SK-N-MC (cell line): Measurements from ENCODE around the gene SLC9A3.

Source experiments
- DNase-seq: peaks from one replicate; pipeline ENCODE4 v3.0.0-alpha.2; 2011; ENCODE audit warnings: low read depth, low spot score
- H3K27ac ChIP-seq: fragments of 200-600 bp; sonication (generic); 2 replicates; pipeline ENCODE4 v1.5.1; 2016; ENCODE audit warnings: mixed run types
- H3K36me3 ChIP-seq: fragments of 200-600 bp; sonication (generic); 2 replicates; pipeline ENCODE4 v1.6.1; 2017; ENCODE audit warnings: antibody characterized with exemption, low read length, mixed read lengths; ENCODE audit not compliant: insufficient read depth
- H3K4me3 ChIP-seq: fragments of 200-600 bp; sonication (generic); 2 replicates; pipeline ENCODE4 v1.5.1; 2016
- H3K9ac ChIP-seq: fragments of 200-600 bp; sonication (generic); 2 replicates; pipeline ENCODE4 v1.8.0; 2017; ENCODE audit warnings: mixed run types, mixed read lengths; ENCODE audit not compliant: insufficient read length
- H3K9me3 ChIP-seq: fragments of 200-600 bp; sonication (generic); 2 replicates; pipeline ENCODE4 v1.6.1; 2017; ENCODE audit warnings: low read depth, mild to moderate bottlenecking, antibody characterized with exemption, low read length, moderate library complexity, mixed read lengths
- EZH2 ChIP-seq: fragments of 200-600 bp; sonication (generic); IDR thresholded peaks from one replicate; pipeline ENCODE4 v1.6.1; 2017; ENCODE audit warnings: antibody characterized with exemption
- FOXP2 ChIP-seq: optimal IDR thresholded peaks from 2 replicates; pipeline ENCODE3; 2011; ENCODE audit warnings: mild to moderate bottlenecking, moderate library complexity; ENCODE audit not compliant: insufficient read depth; ENCODE audit errors: extremely low read length, control extremely low read depth
- POLR2AphosphoS5 ChIP-seq: IDR thresholded peaks from 2 replicates; pipeline ENCODE4 v1.6.1; 2012; ENCODE audit warnings: mild to moderate bottlenecking, low read depth, low read length, borderline replicate concordance

Gene SLC9A3

DNA sequence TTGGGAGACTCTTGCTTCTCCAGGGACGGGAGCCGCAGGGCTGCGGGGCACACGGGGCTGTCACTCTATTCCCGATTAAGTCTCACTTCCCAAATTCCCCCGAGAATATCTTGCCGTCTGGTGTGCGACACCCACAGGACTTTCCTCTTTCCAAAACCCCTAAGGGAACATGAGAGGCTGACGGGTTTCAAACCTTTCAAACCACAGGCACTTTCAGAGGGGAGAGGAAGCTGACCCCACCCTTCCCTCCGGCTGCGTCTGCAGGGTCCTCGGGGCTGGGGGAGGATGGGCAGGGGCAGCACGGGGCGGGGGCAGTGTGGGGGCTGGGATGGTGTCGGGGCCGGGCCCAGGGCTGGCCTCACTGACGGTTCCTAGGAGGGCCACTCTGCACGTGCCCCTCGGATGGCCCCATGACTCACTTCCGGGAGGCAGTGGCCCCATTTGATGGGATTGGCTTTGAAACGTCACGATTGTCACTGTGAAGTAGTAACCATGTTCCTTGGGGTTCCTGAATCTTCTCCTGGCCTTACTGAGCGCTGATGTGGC, 38.2 kb downstream of the SLC9A3 start:
- Histone ChIP-seq H3K27ac (no peak overlapping the region), H3K9me3 (no peaks in the 10 kb centered on the region), H3K9ac (no peak overlapping the region), H3K4me3 (no peak overlapping the region), H3K36me3 (no peaks in the 10 kb centered on the region)
- TF ChIP-seq POLR2AphosphoS5 = no peak
- TF ChIP-seq FOXP2 = no peak
- no peak for TF ChIP-seq EZH2
- DNase-seq = no peak

DNA sequence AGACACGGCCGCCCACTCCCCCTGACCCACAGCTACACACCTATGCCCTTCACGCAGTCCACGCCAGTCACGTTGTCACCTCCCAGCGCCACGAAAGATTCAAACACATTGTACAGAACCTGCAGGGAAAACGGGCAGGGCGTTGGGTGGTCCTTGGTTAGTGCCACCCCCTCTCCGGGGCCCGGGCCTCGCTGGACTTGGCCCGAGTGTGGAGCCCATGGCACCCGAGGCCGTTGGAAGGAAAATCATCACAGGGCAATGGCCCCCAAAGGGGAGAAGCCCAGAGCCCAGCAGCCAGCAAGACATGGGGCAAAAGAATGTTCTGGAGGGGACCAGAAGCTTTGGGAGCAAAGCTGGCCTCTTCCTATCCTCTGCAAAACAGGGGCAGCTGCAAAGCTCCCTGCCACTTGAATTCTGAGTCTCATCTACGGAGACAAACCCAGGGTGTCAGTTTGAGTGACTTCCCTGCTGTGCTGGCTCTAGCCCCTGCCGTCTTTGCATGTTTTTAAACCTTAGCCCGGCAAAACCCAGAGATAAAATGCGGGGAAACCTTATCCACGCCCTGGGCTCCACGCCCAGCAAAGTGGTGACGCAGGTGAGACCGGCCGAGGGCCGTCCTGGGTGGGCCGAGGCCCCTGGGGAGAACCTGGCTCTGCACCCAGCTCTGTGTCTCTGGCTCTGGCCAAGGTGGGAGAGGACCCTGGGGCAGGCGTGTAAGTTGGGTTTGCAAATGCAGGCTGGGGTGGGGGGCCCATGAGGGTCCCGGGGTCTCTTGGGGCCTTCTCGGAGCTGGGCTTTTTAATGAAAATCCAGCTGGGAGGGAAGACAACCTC, 38.9 kb downstream of the SLC9A3 start:
- no peaks in the 10 kb centered on the region for H3K36me3 ChIP-seq
- H3K27ac ChIP-seq = no peak overlapping the region
- H3K9me3 ChIP-seq = no peaks in the 10 kb centered on the region
- TF ChIP-seq EZH2 = no peak
- TF ChIP-seq POLR2AphosphoS5 = no peak
- TF ChIP-seq FOXP2 = no peak
- no peak for DNase-seq
- H3K9ac ChIP-seq = no peak overlapping the region
- no peak overlapping the region for H3K4me3 ChIP-seq

DNA sequence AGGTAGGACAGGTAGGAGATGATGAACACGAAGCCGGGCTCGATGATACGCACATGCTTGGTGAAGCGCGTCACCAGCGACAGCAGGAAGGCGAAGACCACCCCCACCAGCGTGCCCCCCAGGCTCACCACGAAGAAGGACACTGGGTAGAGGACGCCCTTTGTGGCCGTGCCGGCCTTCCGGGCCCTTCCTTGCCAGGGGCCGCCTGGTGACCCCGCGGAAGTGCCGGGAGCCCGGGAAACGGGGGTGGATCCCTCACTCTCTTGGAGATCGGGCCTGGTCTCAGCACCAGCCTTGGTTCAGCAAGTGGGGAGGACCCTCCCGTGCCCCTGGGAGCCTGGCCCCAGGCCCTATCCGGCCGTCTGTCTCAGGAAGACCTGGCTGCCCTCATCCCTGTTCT, 39.7 kb downstream of the SLC9A3 start:
- no peak for TF ChIP-seq EZH2
- no peak for TF ChIP-seq FOXP2
- no peak for TF ChIP-seq POLR2AphosphoS5
- Histone ChIP-seq H3K9me3 (no peaks in the 10 kb centered on the region), H3K4me3 (no peak overlapping the region), H3K36me3 (no peaks in the 10 kb centered on the region), H3K27ac (no peak overlapping the region), H3K9ac (no peak overlapping the region)
- no peak for DNase-seq

DNA sequence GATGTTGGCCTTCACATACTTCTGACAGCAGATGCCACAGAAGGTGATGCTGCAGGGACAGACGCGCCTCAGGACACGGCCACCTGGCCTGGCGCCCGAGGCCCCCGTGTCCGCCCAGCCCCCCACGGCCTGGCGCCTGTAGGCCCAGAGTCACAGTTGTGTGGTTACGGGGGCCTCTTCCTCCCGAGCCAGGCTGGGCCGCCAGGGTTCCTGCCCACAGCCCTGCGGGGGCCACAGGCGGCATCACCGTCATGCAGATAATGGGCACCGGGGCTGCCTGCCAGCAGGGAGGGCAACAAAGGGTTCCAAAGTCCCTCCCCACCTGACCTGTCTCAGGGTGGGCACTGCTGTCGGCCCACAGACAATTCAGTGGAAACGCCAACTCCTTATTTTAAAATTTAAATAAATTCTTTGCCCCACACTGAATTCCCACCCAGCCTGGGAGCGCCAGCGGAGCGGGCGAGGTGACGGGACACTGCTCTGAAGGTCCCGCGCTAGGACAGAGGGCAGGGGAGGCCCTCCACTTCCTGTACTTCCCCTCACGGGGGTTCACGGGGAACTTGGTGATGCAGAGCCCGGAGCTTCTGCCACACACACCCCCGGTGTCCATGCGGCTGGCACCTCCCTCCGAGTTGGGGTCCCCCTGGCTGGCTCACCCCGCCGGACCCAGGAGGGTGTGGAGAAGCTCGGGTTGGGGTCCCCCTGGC, 40.7 kb downstream of the SLC9A3 start:
- DNase-seq = no peak
- H3K9ac ChIP-seq = no peak overlapping the region

DNA sequence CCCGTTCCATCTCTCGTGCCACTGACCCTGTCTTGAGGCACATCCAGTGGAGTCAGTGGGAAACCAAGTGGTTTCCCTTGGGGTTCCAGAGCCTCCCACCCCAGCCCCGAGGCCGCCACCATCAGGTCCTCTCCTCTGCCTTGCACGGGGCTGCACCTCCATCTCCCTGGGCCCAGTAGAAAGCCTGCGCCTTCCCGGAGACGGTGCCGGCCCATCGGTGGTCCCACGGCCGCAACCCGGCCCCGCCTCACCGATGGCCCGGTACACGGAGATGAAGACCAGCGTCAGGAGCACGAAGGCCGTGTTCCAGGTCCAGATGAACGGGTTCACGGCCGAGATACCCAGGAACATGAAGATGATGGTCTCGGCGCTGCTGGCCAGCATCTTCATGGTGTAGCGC, 41.2 kb downstream of the SLC9A3 start:
- H3K9me3 ChIP-seq = no peaks in the 10 kb centered on the region
- no peak overlapping the region for H3K27ac ChIP-seq
- TF ChIP-seq POLR2AphosphoS5 (no peak), EZH2 (no peak), FOXP2 (no peak)
- no peak overlapping the region for H3K4me3 ChIP-seq
- DNase-seq = no peak
- no peak overlapping the region for H3K9ac ChIP-seq
- H3K36me3 ChIP-seq = no peaks in the 10 kb centered on the region

More for the DNA sequence above, 40.7 kb downstream of the SLC9A3 start:
- Histone ChIP-seq H3K4me3 (no peak overlapping the region), H3K27ac (no peak overlapping the region), H3K9me3 (no peaks in the 10 kb centered on the region), H3K36me3 (no peaks in the 10 kb centered on the region)
- no peak for TF ChIP-seq EZH2
- no peak for TF ChIP-seq FOXP2
- TF ChIP-seq POLR2AphosphoS5 = no peak

DNA sequence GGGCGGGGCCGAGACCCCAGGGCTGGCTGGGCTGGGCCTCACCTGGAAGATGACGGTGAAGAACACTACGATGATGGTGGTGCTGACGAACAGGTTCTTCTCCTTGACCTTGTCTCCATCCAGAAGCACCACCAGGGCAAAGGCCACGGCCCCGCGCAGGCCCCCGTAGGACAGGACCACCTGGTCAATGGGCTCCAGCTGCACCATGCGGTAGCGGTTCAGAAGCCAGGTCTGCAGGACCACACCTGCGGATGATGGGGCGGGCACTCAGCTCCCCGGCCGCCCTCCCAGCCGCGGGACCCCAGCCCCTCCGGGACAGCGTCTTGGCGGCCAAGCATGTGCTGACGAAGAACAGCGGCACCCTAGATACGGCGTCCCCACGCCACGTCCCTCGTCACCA, 41.7 kb downstream of the SLC9A3 start:
- no peak for TF ChIP-seq POLR2AphosphoS5
- no peak for TF ChIP-seq EZH2
- TF ChIP-seq FOXP2 = no peak
- Histone ChIP-seq H3K4me3 (no peak overlapping the region), H3K9ac (no peak overlapping the region), H3K36me3 (no peaks in the 10 kb centered on the region), H3K27ac (no peak overlapping the region), H3K9me3 (no peaks in the 10 kb centered on the region)
- DNase-seq = no peak

DNA sequence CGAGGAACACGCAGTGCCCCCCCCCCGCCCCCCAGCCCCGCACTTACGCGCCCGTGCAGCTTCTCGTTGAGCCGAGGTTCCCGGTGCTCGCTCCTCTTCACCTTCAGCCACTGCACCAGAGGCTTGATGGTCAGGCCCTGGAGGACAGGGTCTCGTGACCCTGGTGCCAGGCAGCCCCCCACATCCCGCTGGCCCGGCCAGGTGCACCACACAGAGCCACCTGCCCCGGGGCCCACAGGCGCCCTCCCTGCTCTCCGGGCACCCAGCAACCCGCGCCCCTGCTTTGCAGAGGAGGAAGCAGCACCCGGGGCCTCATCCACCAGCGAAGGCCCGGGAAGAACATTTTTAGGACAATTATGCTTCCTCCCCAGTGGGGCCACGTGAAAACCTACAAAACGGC, 42.2 kb downstream of the SLC9A3 start:
- Histone ChIP-seq H3K4me3 (no peak overlapping the region), H3K36me3 (no peaks in the 10 kb centered on the region), H3K27ac (no peak overlapping the region), H3K9me3 (no peaks in the 10 kb centered on the region), H3K9ac (no peak overlapping the region)
- no peak for DNase-seq
- no peak for TF ChIP-seq POLR2AphosphoS5
- TF ChIP-seq EZH2 = no peak
- no peak for TF ChIP-seq FOXP2

DNA sequence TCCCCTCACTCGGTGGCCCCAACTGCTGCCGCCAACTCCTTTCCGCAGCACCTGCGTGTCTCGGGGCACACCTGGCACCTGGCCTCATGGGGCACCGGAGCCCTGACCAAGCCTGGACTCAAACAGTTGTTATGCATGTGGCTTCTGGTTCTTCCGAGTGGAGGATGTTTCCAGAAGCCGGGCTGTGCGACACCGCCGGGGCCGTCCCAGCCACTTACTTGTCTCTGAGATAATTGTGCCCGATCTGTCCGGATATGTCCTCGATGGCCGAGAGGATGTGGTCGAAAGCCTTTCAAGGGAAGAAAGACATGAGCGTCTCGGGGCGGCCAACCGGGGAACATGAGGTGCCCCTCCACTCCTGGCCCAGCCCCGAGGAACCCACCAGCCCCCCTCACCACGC, 42.9 kb downstream of the SLC9A3 start:
- DNase-seq = no peak
- Histone ChIP-seq H3K36me3 (no peaks in the 10 kb centered on the region), H3K9ac (no peak overlapping the region), H3K9me3 (no peaks in the 10 kb centered on the region), H3K4me3 (no peak overlapping the region), H3K27ac (no peak overlapping the region)
- TF ChIP-seq FOXP2 (no peak), EZH2 (no peak), POLR2AphosphoS5 (no peak)
